ENCODE data around the gene NUDT3. TPM values are rescaled to one million over a fixed set of nuclear protein-coding genes. Genes with fewer than 3 reads are reported as not detected.

Gene NUDT3
- total and polyA plus RNA-seq, 9 of the 15 experiments (the other 6 are each of a cell fraction or from before 2014, with no cell fraction given) = 5.4 to 81.2 (median 56.4) TPM

- TF ChIP-seq, protein P1, sequence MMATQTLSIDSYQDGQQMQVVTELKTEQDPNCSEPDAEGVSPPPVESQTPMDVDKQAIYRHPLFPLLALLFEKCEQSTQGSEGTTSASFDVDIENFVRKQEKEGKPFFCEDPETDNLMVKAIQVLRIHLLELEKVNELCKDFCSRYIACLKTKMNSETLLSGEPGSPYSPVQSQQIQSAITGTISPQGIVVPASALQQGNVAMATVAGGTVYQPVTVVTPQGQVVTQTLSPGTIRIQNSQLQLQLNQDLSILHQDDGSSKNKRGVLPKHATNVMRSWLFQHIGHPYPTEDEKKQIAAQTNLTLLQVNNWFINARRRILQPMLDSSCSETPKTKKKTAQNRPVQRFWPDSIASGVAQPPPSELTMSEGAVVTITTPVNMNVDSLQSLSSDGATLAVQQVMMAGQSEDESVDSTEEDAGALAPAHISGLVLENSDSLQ (IDR thresholded peaks at IDR 0.05) = peak; percentile 97
- TF ChIP-seq RAD21 (CRISPR knock-in tag; conservative IDR thresholded peaks at IDR 0.05 in 1 of 2, IDR thresholded peaks at IDR 0.05 in 1 of 2) (peak in 1 of 2 experiments; percentile 19; a peak in 1 of 4 replicates), TCF7 (IDR thresholded peaks at IDR 0.05; ENCODE audit: borderline replicate concordance) (peak; percentile 85), ZMIZ1 (IDR thresholded peaks at IDR 0.05; ENCODE audit: low read depth in 2 of 2, low read length in 2 of 2) (peak in 1 of 2 experiments; percentile 82; a peak in 2 of 4 replicates), TCFL5 (CRISPR knock-in tag; conservative IDR thresholded peaks at IDR 0.05) (no peak), ZNF436 (CRISPR knock-in tag; IDR thresholded peaks at IDR 0.05) (peak; percentile 57; the same call in 1 of the 2 replicates), EGR1 (conservative IDR thresholded peaks at IDR 0.05) (peak; percentile 99), MEF2D (tag; conservative IDR thresholded peaks at IDR 0.05; ENCODE audit: low read depth) (peak; percentile 63; the same call in 1 of the 2 replicates), ZC3H8 (IDR thresholded peaks at IDR 0.05) (no peak), PYGO2 (tag; IDR thresholded peaks at IDR 0.05) (no peak), TBP (optimal IDR thresholded peaks at IDR 0.05; ENCODE audit: low read depth, low read length) (peak; percentile 98), ZNF77 (CRISPR knock-in tag; IDR thresholded peaks at IDR 0.05) (peak; percentile 75; the same call in 1 of the 2 replicates), GATAD2B (IDR thresholded peaks at IDR 0.05; ENCODE audit: borderline replicate concordance) (no peak; the same call in 1 of the 2 replicates), CSDE1 (IDR thresholded peaks at IDR 0.05) (no peak; a peak in 1 of 4 replicates), ZNF347 (CRISPR knock-in tag; IDR thresholded peaks at IDR 0.05; ENCODE audit: low read depth) (0 out of 2 replicates have a peak, but pooled peaks have one; percentile 34), ZFPM2 (CRISPR knock-in tag; IDR thresholded peaks at IDR 0.05) (no peak), ZNF280A (IDR thresholded peaks at IDR 0.05; ENCODE audit: low read depth, partially characterized antibody) (no peak), FOXA3 (CRISPR knock-in tag; conservative IDR thresholded peaks at IDR 0.05 in 1 of 2, IDR thresholded peaks at IDR 0.05 in 1 of 2) (no peak), HNRNPH1 (optimal IDR thresholded peaks at IDR 0.05; ENCODE audit: low read depth, low read length) (peak; percentile 94), GATAD2A (IDR thresholded peaks at IDR 0.05) (peak; percentile 92; the same call in 1 of the 2 replicates), ZNF445 (CRISPR knock-in tag; IDR thresholded peaks at IDR 0.05; ENCODE audit: low read depth) (no peak), ERF (CRISPR knock-in tag; IDR thresholded peaks at IDR 0.05) (peak; percentile 88; the same call in 1 of the 2 replicates)
Observed at GRCh38 chr6:34236443-34237315, 155.8 kb downstream of the NUDT3 start, which contains the start of gene HMGA1 (continued).
